GM12874 (cell line): ENCODE measurements around the gene TKFC.

Experiments used
- CTCF ChIP-seq: IDR thresholded peaks from 2 replicates; pipeline ENCODE4 v1.5.1; 2011; ENCODE audit warnings: low read depth, mild to moderate bottlenecking, control low read depth, low read length, moderate library complexity; ENCODE audit not compliant: insufficient read depth

Gene TKFC

GRCh38 chr11:61340979-61341378 is 8.0 kb downstream of the TKFC start:
- no peak for TF ChIP-seq CTCF

DNA sequence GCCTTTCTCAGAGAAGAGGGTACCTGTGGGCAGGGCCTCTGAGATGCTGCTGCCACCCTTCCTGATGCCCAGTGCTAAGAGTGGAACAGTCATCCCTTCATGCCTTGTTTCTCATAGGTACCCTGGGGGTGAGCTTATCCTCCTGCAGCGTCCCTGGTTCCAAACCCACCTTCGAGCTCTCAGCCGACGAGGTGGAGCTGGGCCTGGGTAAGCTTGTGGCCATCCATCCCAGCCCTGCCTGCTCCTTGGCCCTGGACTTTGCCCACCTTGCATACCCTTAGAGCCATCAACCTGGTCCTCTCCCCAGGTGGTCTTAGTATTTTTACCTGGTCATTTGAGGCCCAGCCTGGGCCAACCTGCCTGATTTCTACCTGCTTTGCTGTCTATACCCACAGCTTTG is 8.7 kb downstream of the TKFC start:
- TF ChIP-seq CTCF, result no peak

- TF ChIP-seq CTCF, result no peak
Measured at GRCh38 chr11:61342207-61342803, 9.3 kb downstream of the TKFC start.

DNA sequence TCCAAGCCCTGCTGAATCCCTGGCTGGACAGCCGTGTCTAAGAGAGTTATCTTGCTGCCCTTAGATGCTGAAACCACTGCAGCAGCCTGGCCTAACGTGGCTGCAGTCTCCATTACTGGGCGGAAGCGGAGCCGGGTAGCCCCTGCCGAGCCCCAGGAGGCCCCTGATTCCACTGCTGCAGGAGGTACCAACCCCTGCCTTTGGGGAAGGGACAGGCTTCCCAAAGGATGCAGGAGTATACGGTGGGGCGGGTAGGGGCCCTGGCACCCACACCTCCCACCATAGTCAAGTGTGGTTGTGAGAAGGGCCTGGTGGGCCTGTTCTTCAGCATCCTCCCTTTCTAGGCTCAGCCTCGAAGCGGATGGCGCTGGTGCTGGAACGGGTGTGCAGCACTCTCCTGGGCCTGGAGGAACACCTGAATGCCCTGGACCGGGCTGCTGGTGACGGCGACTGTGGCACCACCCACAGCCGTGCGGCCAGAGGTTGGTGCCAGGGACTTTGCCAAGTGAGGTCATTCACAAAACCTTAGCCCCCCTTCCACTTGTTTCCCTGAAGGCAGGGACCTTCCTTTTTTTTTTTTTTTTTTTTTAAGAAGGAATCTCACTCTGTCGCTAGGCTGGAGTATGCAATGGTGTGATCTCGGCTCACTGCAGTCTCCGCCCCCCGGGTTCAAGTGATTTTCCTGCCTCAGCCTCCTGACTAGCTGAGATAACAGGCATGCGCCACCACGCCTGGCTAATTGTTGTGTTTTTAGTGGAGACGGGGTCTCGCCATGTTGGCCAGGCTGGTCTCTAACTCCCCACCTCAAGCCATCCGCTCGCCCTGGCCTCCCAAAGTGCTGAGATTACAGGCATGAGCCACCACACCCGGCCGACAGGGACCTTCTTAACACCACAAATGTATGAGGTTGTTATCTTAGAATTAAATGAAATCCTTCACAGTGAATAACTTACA is 11.0 kb downstream of the TKFC start:
- TF ChIP-seq CTCF, result no peak

GRCh38 chr11:61345170-61345610 is 12.2 kb downstream of the TKFC start:
- no peak for TF ChIP-seq CTCF

GRCh38 chr11:61345954-61346843 is 13.2 kb downstream of the TKFC start:
- TF ChIP-seq CTCF, result no peak
